Neural cell (in vitro differentiated cells): ENCODE results near the gene CERS3. TPM values are rescaled to one million over a fixed set of nuclear protein-coding genes. Genes with fewer than 3 reads are reported as not detected.

Experiments
- H2AFZ ChIP-seq: fragments of 200-600, 300-800 bp; sonication (generic), shearing (Covaris generic); 2 replicates; pipeline ENCODE4 v1.6.0; 2014; ENCODE audit warnings: low read depth, mild to moderate bottlenecking, antibody characterized with exemption, low read length, moderate library complexity
- H3F3A ChIP-seq: fragments of 200-600 bp; shearing (Covaris generic); 2 replicates; pipeline ENCODE4 v1.6.1; 2016; ENCODE audit warnings: mild to moderate bottlenecking, moderate library complexity, mixed read lengths, antibody characterized with exemption, low read length; ENCODE audit not compliant: insufficient read depth, poor library complexity, severe bottlenecking
- H3K27ac ChIP-seq: fragments of 200-600, 300-800 bp; sonication (generic), shearing (Covaris generic); 2 replicates; pipeline ENCODE4 v1.5.1; 2014; ENCODE audit warnings: mild to moderate bottlenecking, low read length, moderate library complexity
- H3K27me3 ChIP-seq: fragments of 300-800, 200-600 bp; sonication (generic), shearing (Covaris generic); 2 replicates; pipeline ENCODE4 v1.6.0; 2014; ENCODE audit warnings: mild to moderate bottlenecking, low read depth, low read length, moderate library complexity; ENCODE audit not compliant: insufficient read depth
- H3K36me3 ChIP-seq: fragments of 300-800, 200-600 bp; sonication (generic), shearing (Covaris generic); 2 replicates; pipeline ENCODE4 v1.5.1; 2014; ENCODE audit warnings: mild to moderate bottlenecking, antibody characterized with exemption, low read length, moderate library complexity; ENCODE audit not compliant: insufficient read depth
- H3K4me2 ChIP-seq: fragments of 300-800, 200-600 bp; sonication (generic), shearing (Covaris generic); 2 replicates; pipeline ENCODE4 v1.6.0; 2014; ENCODE audit warnings: mild to moderate bottlenecking, low read length
- H3K4me3 ChIP-seq: fragments of 300-800, 200-600 bp; sonication (generic), shearing (Covaris generic); 2 replicates; pipeline ENCODE4 v1.5.1; 2014; ENCODE audit warnings: mild to moderate bottlenecking, low read length, moderate library complexity
- H3K79me2 ChIP-seq: fragments of 200-600 bp; shearing (Covaris generic); replicated peaks from 2 replicates; pipeline ENCODE4 v1.6.0; 2014; ENCODE audit warnings: mild to moderate bottlenecking, low read length, moderate library complexity; ENCODE audit not compliant: insufficient read depth
- H3K9ac ChIP-seq: fragments of 300-800, 200-600 bp; sonication (generic), shearing (Covaris generic); 2 replicates; pipeline ENCODE4 v1.6.1; 2016; ENCODE audit warnings: mild to moderate bottlenecking, low read length, mixed read lengths
- H3K9me2 ChIP-seq: fragments of 200-600 bp; shearing (Covaris generic); 2 replicates; pipeline ENCODE4 v1.6.1; 2016; ENCODE audit warnings: mild to moderate bottlenecking, low read length, mixed read lengths; ENCODE audit not compliant: insufficient read depth
- H3K9me3 ChIP-seq: fragments of 200-600, 300-800 bp; sonication (generic), shearing (Covaris generic); 2 replicates; pipeline ENCODE4 v1.6.1; 2016; ENCODE audit warnings: mild to moderate bottlenecking, mixed run types, low read length, moderate library complexity, mixed read lengths
- H4K20me1 ChIP-seq: fragments of 200-600 bp; shearing (Covaris generic); 2 replicates; pipeline ENCODE4 v1.6.1; 2016; ENCODE audit warnings: mild to moderate bottlenecking, mixed run types; ENCODE audit not compliant: insufficient read depth
- EP300 ChIP-seq: fragments of 450-650 bp; conservative IDR thresholded peaks from 2 replicates; pipeline ENCODE4 v1.6.1; 2014; ENCODE audit warnings: antibody characterized with exemption, mild to moderate bottlenecking, moderate library complexity; ENCODE audit not compliant: poor library complexity, severe bottlenecking
- EZH2 ChIP-seq: fragments of 200-600, 300-800 bp; shearing (Covaris generic), sonication (generic); IDR thresholded peaks from 2 replicates; pipeline ENCODE4 v1.6.1; 2014; ENCODE audit warnings: antibody characterized with exemption, low read length, borderline replicate concordance, mild to moderate bottlenecking; ENCODE audit not compliant: insufficient read depth, poor library complexity, severe bottlenecking
- MXI1 ChIP-seq: fragments of 450-650 bp; conservative IDR thresholded peaks from 2 replicates; pipeline ENCODE4 v1.6.1; 2014; ENCODE audit warnings: antibody characterized with exemption, mild to moderate bottlenecking; ENCODE audit not compliant: poor library complexity, severe bottlenecking
- POLR2AphosphoS5 ChIP-seq: IDR thresholded peaks from 2 replicates; pipeline ENCODE4 v1.6.1; 2012
- RAD21 ChIP-seq: fragments of 450-650 bp; conservative IDR thresholded peaks from 2 replicates; pipeline ENCODE4 v1.6.1; 2014; ENCODE audit warnings: antibody characterized with exemption, mild to moderate bottlenecking, moderate library complexity
- SMC3 ChIP-seq: fragments of 450-650 bp; conservative IDR thresholded peaks from 2 replicates; pipeline ENCODE4 v1.6.1; 2014; ENCODE audit warnings: antibody characterized with exemption, mild to moderate bottlenecking, moderate library complexity; ENCODE audit not compliant: poor library complexity
- TAF1 ChIP-seq: IDR thresholded peaks from 2 replicates; pipeline ENCODE4 v1.6.1; 2012; ENCODE audit warnings: low read depth
- polyA plus RNA-seq: library from polyadenylated mRNA; depleted of rRNA; stranded (reverse); fragments of >200 nt; gene quantifications from 2 replicates; pipeline ENCODE4 v1.2.3, GENCODE V29; 2014
- TF ChIP-seq, protein P1 (sequence below): fragments of 450-650 bp; IDR thresholded peaks from 2 replicates; pipeline ENCODE4 v1.5.1; 2014; ENCODE audit warnings: antibody characterized with exemption, mild to moderate bottlenecking, moderate library complexity; ENCODE audit not compliant: poor library complexity, severe bottlenecking
- TF ChIP-seq, protein P2 (sequence below): IDR thresholded peaks from 2 replicates; pipeline ENCODE4 v1.6.1; 2012; ENCODE audit warnings: borderline replicate concordance

CERS3 gene
- polyA plus RNA-seq, 1 donor from 2014 or later = 0.27 TPM

DNA sequence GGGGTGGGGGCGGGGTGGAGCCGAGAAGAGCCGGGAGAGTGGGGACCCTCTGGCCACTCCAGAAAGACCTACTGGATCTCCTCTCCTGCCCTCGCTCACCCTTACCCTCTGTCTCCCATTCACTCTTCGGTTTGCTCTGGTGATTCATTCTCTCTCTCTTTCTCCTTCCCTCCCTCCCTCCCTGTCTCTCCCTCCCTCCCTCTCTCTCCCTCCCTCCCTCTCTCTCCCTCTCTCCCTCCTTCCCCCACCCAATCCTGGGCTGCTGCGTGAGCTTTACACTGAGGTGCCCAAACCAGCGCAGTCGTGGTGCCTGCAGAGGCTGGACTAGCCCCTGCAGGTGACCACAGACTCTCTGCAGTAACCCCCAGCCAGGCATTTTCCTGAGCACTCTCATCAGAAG, 154.8 kb downstream of the CERS3 start (continued):
- TF ChIP-seq, protein P1, sequence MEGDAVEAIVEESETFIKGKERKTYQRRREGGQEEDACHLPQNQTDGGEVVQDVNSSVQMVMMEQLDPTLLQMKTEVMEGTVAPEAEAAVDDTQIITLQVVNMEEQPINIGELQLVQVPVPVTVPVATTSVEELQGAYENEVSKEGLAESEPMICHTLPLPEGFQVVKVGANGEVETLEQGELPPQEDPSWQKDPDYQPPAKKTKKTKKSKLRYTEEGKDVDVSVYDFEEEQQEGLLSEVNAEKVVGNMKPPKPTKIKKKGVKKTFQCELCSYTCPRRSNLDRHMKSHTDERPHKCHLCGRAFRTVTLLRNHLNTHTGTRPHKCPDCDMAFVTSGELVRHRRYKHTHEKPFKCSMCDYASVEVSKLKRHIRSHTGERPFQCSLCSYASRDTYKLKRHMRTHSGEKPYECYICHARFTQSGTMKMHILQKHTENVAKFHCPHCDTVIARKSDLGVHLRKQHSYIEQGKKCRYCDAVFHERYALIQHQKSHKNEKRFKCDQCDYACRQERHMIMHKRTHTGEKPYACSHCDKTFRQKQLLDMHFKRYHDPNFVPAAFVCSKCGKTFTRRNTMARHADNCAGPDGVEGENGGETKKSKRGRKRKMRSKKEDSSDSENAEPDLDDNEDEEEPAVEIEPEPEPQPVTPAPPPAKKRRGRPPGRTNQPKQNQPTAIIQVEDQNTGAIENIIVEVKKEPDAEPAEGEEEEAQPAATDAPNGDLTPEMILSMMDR = no peak
- TF ChIP-seq SMC3 = no peak
- TF ChIP-seq EZH2 = no peak

DNA sequence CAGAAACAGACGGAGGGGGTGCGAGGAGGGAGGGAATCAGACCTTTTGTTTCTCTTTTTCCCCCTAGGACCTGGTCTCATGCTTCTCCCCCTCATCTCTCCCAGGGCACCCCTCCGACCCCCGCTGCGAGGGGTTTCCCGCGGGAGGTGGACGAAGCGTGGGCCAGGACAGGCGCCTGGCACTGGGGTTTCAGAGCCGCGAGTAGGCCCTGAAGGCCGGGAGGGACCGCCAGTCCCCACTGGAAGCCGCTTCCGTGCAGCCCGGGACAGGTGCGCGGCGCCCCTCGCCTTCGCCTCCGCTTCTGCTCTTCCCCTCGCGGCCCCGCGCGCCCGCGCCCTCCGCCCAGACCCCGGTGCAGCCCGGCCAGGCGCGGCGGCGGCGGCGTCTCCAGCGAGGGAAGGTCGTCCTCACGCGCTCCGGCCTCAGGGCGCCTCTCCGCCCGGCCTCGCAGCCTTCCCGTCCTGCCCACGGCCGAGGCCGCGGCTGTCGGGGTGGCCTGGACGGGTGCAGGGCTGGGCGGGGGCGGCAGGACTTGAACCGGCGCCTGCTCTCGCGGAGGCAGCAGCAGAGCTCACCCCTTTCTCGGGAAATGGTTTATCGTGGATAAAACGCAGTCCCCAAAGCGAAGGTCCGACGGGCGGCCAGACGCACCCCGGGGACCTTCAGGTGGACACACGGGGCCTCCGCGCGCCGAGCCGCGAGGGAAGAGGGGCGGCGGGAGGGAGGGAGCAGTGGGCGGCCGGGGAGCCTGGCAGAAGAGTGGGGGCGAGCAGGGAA, 155.4 kb downstream of the CERS3 start:
- H3K9me2 ChIP-seq = no peaks in the 10 kb centered on the region
- H3K9ac ChIP-seq = no peak overlapping the region
- H3K36me3 ChIP-seq = no peaks in the 10 kb centered on the region
- TF ChIP-seq SMC3 (no peak), MXI1 (no peak), EZH2 (no peak), EP300 (no peak), POLR2AphosphoS5 (no peak), TAF1 (no peak), RAD21 (no peak)
- TF ChIP-seq, protein P2, sequence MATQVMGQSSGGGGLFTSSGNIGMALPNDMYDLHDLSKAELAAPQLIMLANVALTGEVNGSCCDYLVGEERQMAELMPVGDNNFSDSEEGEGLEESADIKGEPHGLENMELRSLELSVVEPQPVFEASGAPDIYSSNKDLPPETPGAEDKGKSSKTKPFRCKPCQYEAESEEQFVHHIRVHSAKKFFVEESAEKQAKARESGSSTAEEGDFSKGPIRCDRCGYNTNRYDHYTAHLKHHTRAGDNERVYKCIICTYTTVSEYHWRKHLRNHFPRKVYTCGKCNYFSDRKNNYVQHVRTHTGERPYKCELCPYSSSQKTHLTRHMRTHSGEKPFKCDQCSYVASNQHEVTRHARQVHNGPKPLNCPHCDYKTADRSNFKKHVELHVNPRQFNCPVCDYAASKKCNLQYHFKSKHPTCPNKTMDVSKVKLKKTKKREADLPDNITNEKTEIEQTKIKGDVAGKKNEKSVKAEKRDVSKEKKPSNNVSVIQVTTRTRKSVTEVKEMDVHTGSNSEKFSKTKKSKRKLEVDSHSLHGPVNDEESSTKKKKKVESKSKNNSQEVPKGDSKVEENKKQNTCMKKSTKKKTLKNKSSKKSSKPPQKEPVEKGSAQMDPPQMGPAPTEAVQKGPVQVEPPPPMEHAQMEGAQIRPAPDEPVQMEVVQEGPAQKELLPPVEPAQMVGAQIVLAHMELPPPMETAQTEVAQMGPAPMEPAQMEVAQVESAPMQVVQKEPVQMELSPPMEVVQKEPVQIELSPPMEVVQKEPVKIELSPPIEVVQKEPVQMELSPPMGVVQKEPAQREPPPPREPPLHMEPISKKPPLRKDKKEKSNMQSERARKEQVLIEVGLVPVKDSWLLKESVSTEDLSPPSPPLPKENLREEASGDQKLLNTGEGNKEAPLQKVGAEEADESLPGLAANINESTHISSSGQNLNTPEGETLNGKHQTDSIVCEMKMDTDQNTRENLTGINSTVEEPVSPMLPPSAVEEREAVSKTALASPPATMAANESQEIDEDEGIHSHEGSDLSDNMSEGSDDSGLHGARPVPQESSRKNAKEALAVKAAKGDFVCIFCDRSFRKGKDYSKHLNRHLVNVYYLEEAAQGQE = no peak
- TF ChIP-seq, protein P1 = no peak
- no peaks in the 10 kb centered on the region for H3K79me2 ChIP-seq
- no peaks in the 10 kb centered on the region for H4K20me1 ChIP-seq
- peaks cover 28% of the 10 kb centered on the region for H3K27me3 ChIP-seq
- no peak overlapping the region for H3K4me3 ChIP-seq
- H3K9me3 ChIP-seq = peaks cover 3% of the 10 kb centered on the region
- no peaks in the 10 kb centered on the region for H3F3A ChIP-seq
- H3K4me2 ChIP-seq = no peak overlapping the region
- no peak overlapping the region for H2AFZ ChIP-seq
- no peak overlapping the region for H3K27ac ChIP-seq
